HEK293 (cell line): ENCODE results near the gene AIFM1.

Experiments
- ATF2 ChIP-seq: fragments of 450-650 bp; formaldehyde crosslinking; IDR thresholded peaks from 2 replicates; pipeline ENCODE4 v1.5.1; 2016; ENCODE audit warnings: missing biosample characterization, missing genetic modification characterization, low read depth
- CTCF ChIP-seq: fragments of 450-650 bp; formaldehyde crosslinking; IDR thresholded peaks from 2 replicates; pipeline ENCODE4 v1.5.1; 2016; ENCODE audit warnings: missing biosample characterization, missing genetic modification characterization
- HOXC10 ChIP-seq: sonication (generic); formaldehyde crosslinking; IDR thresholded peaks from 2 replicates; pipeline ENCODE4 v1.8.1; 2023; ENCODE audit warnings: mild to moderate bottlenecking, missing genetic modification reagents
- ZBTB49 ChIP-seq: fragments of 450-650 bp; formaldehyde crosslinking; IDR thresholded peaks from 2 replicates; pipeline ENCODE4 v1.5.1; 2016; ENCODE audit warnings: missing biosample characterization, missing genetic modification characterization, low read depth
- ZNF529 ChIP-seq: fragments of 450-650 bp; formaldehyde crosslinking; IDR thresholded peaks from 2 replicates; pipeline ENCODE4 v1.5.1; 2017; ENCODE audit warnings: missing genetic modification characterization, missing biosample characterization; ENCODE audit not compliant: insufficient replicate concordance
- ZNF549 ChIP-seq: fragments of 450-650 bp; IDR thresholded peaks from 2 replicates; pipeline ENCODE4 v1.5.1; 2018; ENCODE audit warnings: missing biosample characterization, missing genetic modification characterization, mild to moderate bottlenecking, inconsistent platforms, moderate library complexity

- TF ChIP-seq CTCF (tag by site-specific recombination) (no peak), HOXC10 (CRISPR knock-in tag) (no peak), ATF2 (tag by site-specific recombination) (no peak), ZNF549 (tag by site-specific recombination) (no peak), ZBTB49 (tag by site-specific recombination) (no peak), ZNF529 (tag by site-specific recombination) (no peak)
Observed at GRCh38 chrX:130145123-130145522, 20.5 kb downstream of the AIFM1 start.
